Sigmoid colon (tissue), 7 donors: Measurements from ENCODE around the gene FATE1. TPM values are rescaled to one million over a fixed set of nuclear protein-coding genes. Genes with fewer than 3 reads are reported as not detected.

Experiments
- DNase-seq: peaks from one replicate; pipeline ENCODE4 v3.0.0-alpha.2; 2019
- H3K27ac ChIP-seq, 4 donors: fragments of 200-600 bp; sonication (generic); one replicate each; pipeline ENCODE4 v1.5.1; 2016 to 2019; ENCODE audit warnings: mild to moderate bottlenecking in 1 of 4
- H3K27me3 ChIP-seq, 3 donors: fragments of 200-600 bp; sonication (generic); one replicate each; pipeline ENCODE4 v1.5.1; 2019; ENCODE audit warnings: mild to moderate bottlenecking in 1 of 3
- H3K36me3 ChIP-seq, 4 donors: fragments of 200-600 bp; sonication (generic); one replicate each; pipeline ENCODE4 v1.5.1; 2016 to 2019
- H3K4me1 ChIP-seq, 4 donors: fragments of 200-600 bp; sonication (generic); one replicate each; pipeline ENCODE4 v1.5.1; 2017 to 2019
- H3K4me3 ChIP-seq, 4 donors: fragments of 200-600 bp; sonication (generic); one replicate each; pipeline ENCODE4 v1.5.1; 2017 to 2019; ENCODE audit warnings: mild to moderate bottlenecking in 2 of 4, moderate library complexity in 1 of 4
- H3K9me3 ChIP-seq, 4 donors: fragments of 200-600 bp in 3 of 4; sonication (generic) in 3 of 4; one replicate each; pipeline versions ENCODE4 v1.5.1 to v1.6.1; 2013 to 2019
- CTCF ChIP-seq, 4 experiments: fragments of 450-650 bp in 3 of 4; fragments of 200-600 bp in 1 of 4; IDR thresholded peaks; one replicate each; pipeline ENCODE4 v1.5.1; 2016 to 2019; ENCODE audit warnings: antibody characterized with exemption in 4 of 4, mild to moderate bottlenecking in 3 of 4, moderate library complexity in 2 of 4
- EP300 ChIP-seq, 4 donors: sonication (generic); formaldehyde crosslinking; IDR thresholded peaks; one replicate each; pipeline ENCODE4 v1.6.1; 2017; ENCODE audit warnings: antibody characterized with exemption in 4 of 4
- POLR2A ChIP-seq, 2 donors: fragments of 450-650 bp; IDR thresholded peaks; one replicate each; pipeline ENCODE4 v1.6.1; 2016; ENCODE audit warnings: antibody characterized with exemption in 2 of 2, mild to moderate bottlenecking in 2 of 2, moderate library complexity in 2 of 2
- POLR2AphosphoS5 ChIP-seq, 4 donors: sonication (generic); formaldehyde crosslinking; IDR thresholded peaks; one replicate each; pipeline ENCODE4 v1.6.1; 2017; ENCODE audit warnings: antibody characterized with exemption in 4 of 4
- WGBS, 2 donors: extraction: QIAGEN DNeasy Blood & Tissue Kit; methylation state at CpG; one replicate each; pipeline ENCODE4 v1.1.7; 2013; 5-methylcytosine and 5-hydroxymethylcytosine counted together
- intact Hi-C: fragments of 100-400 bp; cut with DNase I; formaldehyde crosslinking; loops from one replicate; pipeline ENCODE4 v1.15.1; 2023
- polyA plus RNA-seq, 3 donors: library from polyadenylated mRNA; stranded (reverse); fragments of 200-250 nt; gene quantifications; one replicate each; pipeline ENCODE4 v1.2.3, GENCODE V29; 2013
- total RNA-seq, 4 donors: library from RNA; depleted of rRNA; stranded (reverse); fragments of >200 nt; gene quantifications; one replicate each; pipeline ENCODE4 v1.1.0, GENCODE V29; 2016
- donor health status: healthy with polysubstance abuse.
- donor health status: Bipolar disorder and iron deficiency.
- donor health status: healthy.

FATE1 gene
- total and polyA plus RNA-seq, 7 donors, result 0.06 TPM; not detected in 6

- intact Hi-C loops, result no loop called here
- no peaks in the 10 kb centered on the region for H3K4me1 ChIP-seq
- WGBS, 2 donors, result 91 to 95% methylated on average over 8 of the region's 8 CpGs
- H3K4me3 ChIP-seq, result no peak overlapping the region
- TF ChIP-seq CTCF (IDR thresholded peaks at IDR 0.05) (no peak), POLR2AphosphoS5 (IDR thresholded peaks at IDR 0.05) (no peak), POLR2A (IDR thresholded peaks at IDR 0.05) (no peak), EP300 (IDR thresholded peaks at IDR 0.05) (no peak)
- no peaks in the 10 kb centered on the region for H3K27me3 ChIP-seq
- no peaks in the 10 kb centered on the region for H3K9me3 ChIP-seq
- no peaks in the 10 kb centered on the region for H3K36me3 ChIP-seq
- no peak for DNase-seq
- H3K27ac ChIP-seq, result no peak overlapping the region
Measured at GRCh38 chrX:151763711-151764110, 47.9 kb downstream of the FATE1 start.

GRCh38 chrX:151765026-151765425, 49.2 kb downstream of the FATE1 start:
- Histone ChIP-seq H3K4me1 (no peaks in the 10 kb centered on the region), H3K27ac (no peak overlapping the region), H3K4me3 (no peak overlapping the region), H3K36me3 (no peaks in the 10 kb centered on the region), H3K9me3 (no peaks in the 10 kb centered on the region), H3K27me3 (no peaks in the 10 kb centered on the region)
- intact Hi-C loops, result no loop called here
- TF ChIP-seq POLR2A (IDR thresholded peaks at IDR 0.05) (no peak), POLR2AphosphoS5 (IDR thresholded peaks at IDR 0.05) (no peak), CTCF (IDR thresholded peaks at IDR 0.05) (no peak), EP300 (IDR thresholded peaks at IDR 0.05) (no peak)
- WGBS, 2 donors, result 81 to 84% methylated on average over 2 of the region's 2 CpGs
- DNase-seq, result no peak

- no peak for DNase-seq
- Histone ChIP-seq H3K27ac (no peak overlapping the region), H3K4me3 (no peak overlapping the region), H3K36me3 (no peaks in the 10 kb centered on the region), H3K9me3 (no peaks in the 10 kb centered on the region), H3K27me3 (no peaks in the 10 kb centered on the region), H3K4me1 (no peaks in the 10 kb centered on the region)
- WGBS, 2 donors, result 95 to 96% methylated on average over 3 of the region's 3 CpGs
- TF ChIP-seq POLR2A (IDR thresholded peaks at IDR 0.05) (no peak), EP300 (IDR thresholded peaks at IDR 0.05) (no peak), CTCF (IDR thresholded peaks at IDR 0.05) (no peak), POLR2AphosphoS5 (IDR thresholded peaks at IDR 0.05) (no peak)
- intact Hi-C loops, result no loop called here
Measured at GRCh38 chrX:151771726-151772125, 55.9 kb downstream of the FATE1 start.

Other genes with a start within 250 kb of the FATE1 start
- gene PASD1, start 152.4 kb upstream of the FATE1 start, total RNA-seq, result not detected
- gene PASD1, start 152.4 kb upstream of the FATE1 start, polyA plus RNA-seq, result not detected
- 1 to 10 TPM in 3 of 4 donors, under 1 TPM in 1; 0.71 to 5.8 (median 2.2) TPM for gene PRRG3, start 20.6 kb upstream of the FATE1 start, total RNA-seq
- gene PRRG3, start 20.6 kb upstream of the FATE1 start, polyA plus RNA-seq, result 1 to 10 TPM in 1 of 3 donors, under 1 TPM in 1, not detected in 1; 0.34 to 1.8 TPM
- not detected for gene CNGA2, start 18.7 kb downstream of the FATE1 start, total RNA-seq
- under 1 TPM in 1 of 3 donors, not detected in 2; under 0.01 TPM for gene CNGA2, start 18.7 kb downstream of the FATE1 start, polyA plus RNA-seq
- not detected for gene MAGEA4, start 196.9 kb downstream of the FATE1 start, total RNA-seq
- not detected for gene MAGEA4, start 196.9 kb downstream of the FATE1 start, polyA plus RNA-seq